GM06990 (cell line): ENCODE measurements around the gene FEM1B.

Source experiments
- DNase-seq: peaks from one replicate; pipeline ENCODE4 v3.0.0-alpha.2; 2011; ENCODE audit not compliant: insufficient read length; ENCODE audit errors: extremely low read depth
- H3K27me3 ChIP-seq: replicated peaks from 2 replicates; pipeline ENCODE4 v1.6.0; 2011; ENCODE audit warnings: low read length; ENCODE audit not compliant: control insufficient read depth, insufficient read depth
- H3K36me3 ChIP-seq: 2 replicates; pipeline ENCODE4 v1.5.1; 2011; ENCODE audit warnings: low read length; ENCODE audit not compliant: control insufficient read depth, insufficient read depth
- H3K4me3 ChIP-seq: replicated peaks from 2 replicates; pipeline ENCODE4 v1.5.1; 2011; ENCODE audit warnings: low read depth, mild to moderate bottlenecking, control low read depth, low read length
- TF ChIP-seq, protein P1 (sequence below): IDR thresholded peaks from 2 replicates; pipeline ENCODE4 v1.5.1; 2011; ENCODE audit warnings: low read length, control low read depth, mild to moderate bottlenecking, inconsistent platforms; ENCODE audit not compliant: insufficient read depth, poor library complexity, severe bottlenecking

Gene FEM1B

DNA sequence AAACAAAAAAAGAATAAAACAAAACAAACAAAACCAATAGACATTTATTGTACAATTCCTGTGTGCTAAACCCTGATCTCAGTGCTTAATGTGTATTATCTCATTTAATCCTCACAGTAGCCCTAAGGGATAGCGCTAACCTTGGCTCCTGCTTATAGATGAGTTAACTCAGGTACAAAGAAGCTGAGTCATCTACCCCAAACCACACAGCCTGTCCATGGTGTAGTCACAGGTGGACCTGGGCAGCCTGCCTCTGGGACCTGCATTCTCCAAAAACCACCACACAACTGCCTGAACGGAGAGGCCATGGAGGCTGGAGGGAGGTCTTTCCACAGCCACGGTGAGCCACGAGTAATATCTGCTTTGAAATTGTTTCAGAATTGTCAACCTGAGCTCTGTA, 42.5 kb upstream of the FEM1B start:
- H3K27me3 ChIP-seq, result no peaks in the 10 kb centered on the region
- DNase-seq, result no peak
- TF ChIP-seq, protein P1, sequence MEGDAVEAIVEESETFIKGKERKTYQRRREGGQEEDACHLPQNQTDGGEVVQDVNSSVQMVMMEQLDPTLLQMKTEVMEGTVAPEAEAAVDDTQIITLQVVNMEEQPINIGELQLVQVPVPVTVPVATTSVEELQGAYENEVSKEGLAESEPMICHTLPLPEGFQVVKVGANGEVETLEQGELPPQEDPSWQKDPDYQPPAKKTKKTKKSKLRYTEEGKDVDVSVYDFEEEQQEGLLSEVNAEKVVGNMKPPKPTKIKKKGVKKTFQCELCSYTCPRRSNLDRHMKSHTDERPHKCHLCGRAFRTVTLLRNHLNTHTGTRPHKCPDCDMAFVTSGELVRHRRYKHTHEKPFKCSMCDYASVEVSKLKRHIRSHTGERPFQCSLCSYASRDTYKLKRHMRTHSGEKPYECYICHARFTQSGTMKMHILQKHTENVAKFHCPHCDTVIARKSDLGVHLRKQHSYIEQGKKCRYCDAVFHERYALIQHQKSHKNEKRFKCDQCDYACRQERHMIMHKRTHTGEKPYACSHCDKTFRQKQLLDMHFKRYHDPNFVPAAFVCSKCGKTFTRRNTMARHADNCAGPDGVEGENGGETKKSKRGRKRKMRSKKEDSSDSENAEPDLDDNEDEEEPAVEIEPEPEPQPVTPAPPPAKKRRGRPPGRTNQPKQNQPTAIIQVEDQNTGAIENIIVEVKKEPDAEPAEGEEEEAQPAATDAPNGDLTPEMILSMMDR, result no peak
- H3K4me3 ChIP-seq, result no peak overlapping the region
- no peaks in the 10 kb centered on the region for H3K36me3 ChIP-seq

DNA sequence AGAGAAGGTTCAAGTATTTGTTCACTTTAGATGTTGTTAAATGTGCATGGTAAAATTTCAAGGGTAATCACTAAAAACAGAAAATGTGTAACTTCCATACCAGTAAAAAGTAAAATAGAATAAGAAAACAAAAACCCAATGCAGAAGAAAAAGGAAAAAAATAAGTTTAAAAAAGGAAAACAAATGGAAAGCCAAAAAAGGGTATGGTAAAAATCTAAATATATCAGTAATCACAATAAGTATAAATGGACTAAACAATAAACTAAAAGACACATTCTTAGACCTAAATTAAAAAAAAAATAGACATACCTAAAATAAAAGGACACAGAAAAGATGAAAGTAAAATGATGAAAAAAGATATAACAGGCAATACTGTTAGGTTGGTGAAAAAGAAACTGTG, 38.5 kb upstream of the FEM1B start:
- Histone ChIP-seq H3K27me3 (no peaks in the 10 kb centered on the region; the same call in 1 of the 2 replicates), H3K36me3 (no peaks in the 10 kb centered on the region), H3K4me3 (no peak overlapping the region)
- TF ChIP-seq, protein P1, result no peak
- no peak for DNase-seq

DNA sequence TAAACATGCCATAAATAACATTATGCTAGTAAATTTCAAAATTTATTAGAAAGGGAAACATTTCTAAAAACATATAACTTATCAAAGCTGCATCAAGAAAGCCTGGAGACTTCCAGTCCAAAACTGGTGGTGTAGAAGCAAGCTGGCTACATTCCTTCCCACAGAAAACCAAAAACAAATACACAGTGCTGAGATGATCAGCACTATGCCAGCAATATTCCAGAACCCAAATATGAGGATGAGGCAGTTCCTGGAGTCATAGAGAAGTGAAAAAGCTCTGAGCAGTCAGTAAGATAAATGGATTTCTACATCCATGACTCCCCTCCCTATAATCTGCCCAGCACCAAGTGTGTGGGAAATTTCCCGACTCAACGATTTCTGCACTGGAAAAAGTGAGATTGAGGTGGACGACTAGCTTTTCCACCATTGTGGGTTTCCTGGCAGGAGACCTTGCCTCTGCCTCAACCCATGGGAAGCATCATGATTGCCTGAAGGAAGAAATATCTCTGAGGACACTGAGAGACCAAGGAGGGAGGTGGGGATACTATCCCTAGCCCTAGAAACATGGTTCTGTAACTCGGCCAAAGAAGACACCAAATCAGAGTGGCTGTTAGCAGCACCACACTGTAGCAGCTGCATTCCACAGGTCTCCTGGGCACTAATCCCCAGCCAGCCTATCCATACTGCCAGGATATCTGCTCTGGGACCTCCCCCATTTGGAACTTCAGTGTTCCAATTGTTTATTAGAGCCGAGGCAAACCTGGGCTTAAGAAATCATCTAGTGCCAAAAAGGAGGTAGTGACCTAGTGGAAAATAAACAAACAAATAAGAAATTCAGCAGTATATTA, 36.2 kb upstream of the FEM1B start:
- Histone ChIP-seq H3K27me3 (no peaks in the 10 kb centered on the region; the same call in 1 of the 2 replicates), H3K36me3 (no peaks in the 10 kb centered on the region), H3K4me3 (no peak overlapping the region)
- DNase-seq, result no peak
- TF ChIP-seq, protein P1, result no peak

DNA sequence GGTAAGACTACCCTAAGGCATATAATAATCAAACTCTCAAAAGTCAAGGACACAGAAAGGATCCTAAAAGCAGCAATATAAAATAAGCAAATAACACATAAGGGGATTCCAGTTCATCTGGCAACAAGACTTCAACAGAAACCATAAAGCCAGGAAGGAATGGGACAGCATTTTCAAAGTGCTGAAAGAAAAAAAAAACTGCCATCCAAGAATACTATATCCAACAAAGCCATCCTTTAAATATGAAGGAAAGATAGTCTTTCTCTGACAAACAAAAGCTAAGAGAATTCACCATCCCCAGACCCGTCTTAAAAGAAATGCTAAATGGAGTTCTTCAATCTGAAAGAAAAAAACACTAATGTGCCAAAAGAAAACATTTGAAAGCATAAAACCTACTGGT, 33.3 kb upstream of the FEM1B start:
- Histone ChIP-seq H3K4me3 (no peak overlapping the region), H3K27me3 (no peaks in the 10 kb centered on the region; the same call in 1 of the 2 replicates), H3K36me3 (no peaks in the 10 kb centered on the region)
- no peak for DNase-seq
- TF ChIP-seq, protein P1, result no peak

DNA sequence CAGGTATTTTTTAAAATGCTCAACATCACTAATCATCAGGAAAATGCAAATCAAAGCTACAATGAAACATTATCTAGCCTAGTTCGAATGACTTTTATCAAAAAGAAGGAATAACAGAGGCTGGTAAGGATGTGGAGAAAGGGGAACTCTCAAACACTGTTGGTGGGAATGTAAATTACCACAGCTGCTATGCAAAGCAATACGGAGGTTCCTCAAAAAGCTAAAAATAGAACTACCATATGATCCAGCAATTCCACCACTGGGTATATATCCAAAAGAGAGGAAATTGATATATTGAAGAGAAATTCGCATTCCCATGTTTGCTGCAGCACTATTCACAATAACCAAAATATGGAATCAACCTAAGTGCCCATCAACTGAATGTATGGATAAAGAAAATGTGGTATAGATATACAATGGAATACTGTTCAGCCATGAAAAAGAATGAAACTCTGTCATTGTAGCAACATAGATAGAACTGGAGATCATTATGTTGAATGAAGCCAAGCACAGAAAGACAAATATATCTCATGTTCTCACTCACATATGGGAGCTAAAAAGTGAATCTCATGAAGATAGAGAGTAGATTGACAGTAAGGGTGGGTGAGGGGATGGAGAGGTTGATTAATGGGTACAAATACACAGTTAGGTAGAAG, 28.4 kb upstream of the FEM1B start:
- no peak for DNase-seq
- Histone ChIP-seq H3K27me3 (no peaks in the 10 kb centered on the region), H3K4me3 (no peak overlapping the region), H3K36me3 (no peaks in the 10 kb centered on the region)
- TF ChIP-seq, protein P1, result no peak
